Mucosa of stomach (tissue), 1 donor: ENCODE data around the gene ADK.
"Not testable (repeated sequence)": the region's sequence is repeated elsewhere in the genome, so short reads cannot be mapped to it uniquely, and the experiment has no call there.

Experiments used
- H3K27me3 ChIP-seq: one replicate; pipeline ENCODE4 v1.7.0; 2013; ENCODE audit warnings: mild to moderate bottlenecking, low read length; ENCODE audit not compliant: control insufficient read depth, insufficient read depth
- H3K36me3 ChIP-seq: one replicate; pipeline ENCODE4 v1.7.0; 2013; ENCODE audit warnings: low read length; ENCODE audit not compliant: control insufficient read depth, insufficient read depth
- H3K4me1 ChIP-seq: one replicate; pipeline ENCODE4 v1.7.0; 2013; ENCODE audit warnings: mild to moderate bottlenecking, low read length; ENCODE audit not compliant: control insufficient read depth, insufficient read depth
- H3K4me3 ChIP-seq: one replicate; pipeline ENCODE4 v1.7.0; 2013; ENCODE audit warnings: low read length
- H3K9ac ChIP-seq: one replicate; pipeline ENCODE4 v1.7.0; 2013; ENCODE audit warnings: mild to moderate bottlenecking, low read length, moderate library complexity
- H3K9me3 ChIP-seq: one replicate; pipeline ENCODE4 v1.7.0; 2013; ENCODE audit warnings: mild to moderate bottlenecking, low read length, moderate library complexity; ENCODE audit not compliant: control insufficient read depth
- donor health status: Pancreatic carcinoma.

ADK gene

DNA sequence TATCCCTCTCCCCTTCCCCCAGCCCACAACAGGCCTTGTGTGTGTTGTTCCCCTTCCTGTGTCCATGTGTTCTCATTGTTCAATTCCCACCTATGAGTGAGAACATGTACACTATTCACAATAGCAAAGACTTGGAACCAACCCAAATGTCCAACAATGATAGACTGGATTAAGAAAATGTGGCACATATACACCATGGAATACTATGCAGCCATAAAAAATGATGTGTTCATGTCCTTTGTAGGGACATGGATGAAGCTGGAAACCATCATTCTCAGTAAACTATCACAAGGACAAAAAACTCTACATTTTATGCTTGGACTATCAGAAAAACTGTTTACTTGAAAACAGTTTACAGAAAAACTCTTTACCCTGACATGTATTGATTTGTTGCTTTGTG, 347.6 kb downstream of the ADK start:
- not testable (repeated sequence) for H3K4me1 ChIP-seq, H3K9me3 ChIP-seq, H3K36me3 ChIP-seq, H3K4me3 ChIP-seq, H3K27me3 ChIP-seq, H3K9ac ChIP-seq

DNA sequence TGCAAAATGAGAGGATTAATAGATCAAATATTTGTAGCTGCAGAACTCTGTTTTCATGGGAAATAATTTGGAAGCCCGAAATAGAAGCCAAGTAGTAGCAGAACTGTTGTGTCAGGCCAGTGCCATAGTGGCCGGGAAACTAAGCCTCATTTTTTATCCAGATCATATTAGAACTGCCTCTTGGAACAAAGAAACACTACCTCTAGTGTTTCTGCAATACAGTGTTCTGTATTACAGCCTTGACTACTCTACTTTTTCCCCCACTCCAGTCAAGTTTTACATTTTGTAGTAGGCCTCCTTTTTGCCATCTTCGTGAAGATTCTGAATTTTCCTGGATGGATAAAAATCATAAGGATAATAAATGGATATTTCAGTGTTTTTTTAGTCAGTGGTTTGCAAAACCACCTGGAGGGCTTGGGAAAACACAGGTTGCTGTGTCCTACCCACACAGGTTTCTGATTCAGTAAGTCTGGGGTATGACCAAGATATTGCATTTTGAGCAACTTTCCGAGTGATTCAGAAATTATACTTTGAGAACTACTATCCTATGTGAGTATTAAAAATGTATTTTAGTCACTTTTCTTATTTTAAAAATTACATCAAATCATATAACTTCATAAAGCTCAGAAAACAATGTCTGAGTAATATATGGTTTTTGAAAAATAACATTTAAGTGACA, 349.1 kb downstream of the ADK start:
- H3K4me3 ChIP-seq, result no peak overlapping the region
- no peaks in the 10 kb centered on the region for H3K36me3 ChIP-seq
- no peaks in the 10 kb centered on the region for H3K27me3 ChIP-seq
- H3K9me3 ChIP-seq, result no peaks in the 10 kb centered on the region
- H3K4me1 ChIP-seq, result peaks cover 7% of the 10 kb centered on the region
- H3K9ac ChIP-seq, result no peak overlapping the region

DNA sequence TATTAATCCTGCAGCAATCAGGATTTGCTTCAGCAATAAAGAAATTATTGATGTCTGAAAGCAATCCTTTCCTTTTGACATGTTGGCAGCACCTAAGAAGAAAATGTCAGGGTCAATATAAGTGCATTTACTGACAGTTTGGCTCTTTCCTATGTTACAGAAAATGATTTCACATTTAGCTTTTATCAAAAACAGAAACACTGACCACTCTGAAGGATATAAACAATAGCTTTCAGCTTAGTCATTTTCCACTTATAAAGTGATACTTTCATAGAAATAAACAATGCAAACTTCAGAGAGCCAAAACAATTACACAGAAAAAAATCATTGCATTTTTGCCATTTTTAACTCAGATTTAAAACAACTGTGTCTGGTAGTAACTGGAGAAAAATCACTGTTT, 349.8 kb downstream of the ADK start:
- H3K27me3 ChIP-seq, result no peaks in the 10 kb centered on the region
- no peak overlapping the region for H3K4me3 ChIP-seq
- H3K4me1 ChIP-seq, result peaks cover 7% of the 10 kb centered on the region
- no peaks in the 10 kb centered on the region for H3K9me3 ChIP-seq
- H3K9ac ChIP-seq, result no peak overlapping the region
- H3K36me3 ChIP-seq, result no peaks in the 10 kb centered on the region

DNA sequence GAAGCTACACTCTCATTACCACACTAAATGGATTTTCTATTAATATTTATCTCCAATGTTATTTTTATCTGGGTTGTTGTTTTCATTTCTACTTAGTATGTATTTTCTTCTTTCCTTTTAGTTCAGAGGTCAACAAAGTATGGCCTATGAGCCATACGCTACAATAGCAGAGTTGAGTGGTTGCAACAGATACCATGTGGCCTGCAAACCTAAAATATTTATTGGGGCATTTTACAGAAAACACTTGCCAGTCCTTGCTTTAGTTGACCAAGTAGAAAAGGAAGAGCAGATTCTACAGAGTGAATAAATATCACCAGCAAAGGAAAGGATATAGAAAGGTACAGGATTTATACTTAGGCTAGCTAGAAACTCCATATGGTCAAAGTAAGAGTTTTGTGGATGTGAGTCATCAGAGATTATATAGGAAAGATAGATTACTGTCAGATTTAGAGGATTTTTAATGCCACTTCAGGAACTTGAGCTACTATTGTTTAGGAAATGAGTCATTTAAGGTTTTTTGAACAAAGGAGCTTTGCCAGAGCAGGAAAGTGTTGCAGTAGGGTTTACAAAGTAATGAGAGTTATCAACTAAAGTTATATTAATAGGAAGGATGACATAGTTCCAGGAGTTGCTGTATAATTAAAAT, 352.1 kb downstream of the ADK start:
- Histone ChIP-seq H3K9ac (no peak overlapping the region), H3K36me3 (no peaks in the 10 kb centered on the region), H3K9me3 (no peaks in the 10 kb centered on the region), H3K4me1 (peaks cover 7% of the 10 kb centered on the region), H3K4me3 (no peak overlapping the region), H3K27me3 (no peaks in the 10 kb centered on the region)

DNA sequence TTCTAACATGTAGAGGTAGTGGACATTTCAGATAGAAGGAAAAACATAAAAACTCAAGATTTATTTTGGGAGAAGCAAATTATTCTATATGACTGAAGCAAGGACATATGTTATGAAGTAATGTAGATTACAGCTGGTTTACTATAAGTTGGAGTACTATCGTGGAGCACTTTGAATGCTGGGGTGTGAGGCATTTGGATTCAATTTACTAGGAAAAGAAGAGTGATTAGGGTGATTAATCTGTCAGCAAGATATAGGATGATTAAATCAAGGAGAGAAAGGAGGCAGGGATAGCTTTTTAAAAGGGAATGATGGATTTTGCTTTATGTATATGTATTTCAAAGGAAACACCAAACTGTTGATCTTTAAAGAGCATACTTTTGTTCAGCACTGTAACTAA, 356.9 kb downstream of the ADK start:
- Histone ChIP-seq H3K4me1 (peaks cover 7% of the 10 kb centered on the region), H3K9me3 (no peaks in the 10 kb centered on the region), H3K4me3 (no peak overlapping the region), H3K9ac (no peak overlapping the region), H3K27me3 (no peaks in the 10 kb centered on the region), H3K36me3 (no peaks in the 10 kb centered on the region)

GRCh38 chr10:74510594-74510993, 359.6 kb downstream of the ADK start:
- no peaks in the 10 kb centered on the region for H3K9me3 ChIP-seq
- no peaks in the 10 kb centered on the region for H3K27me3 ChIP-seq
- no peak overlapping the region for H3K9ac ChIP-seq
- H3K4me3 ChIP-seq, result no peak overlapping the region
- no peaks in the 10 kb centered on the region for H3K4me1 ChIP-seq
- no peaks in the 10 kb centered on the region for H3K36me3 ChIP-seq

GRCh38 chr10:74511051-74511450, 360.0 kb downstream of the ADK start:
- Histone ChIP-seq H3K9me3 (no peaks in the 10 kb centered on the region), H3K27me3 (no peaks in the 10 kb centered on the region)

GRCh38 chr10:74514322-74514721, 363.3 kb downstream of the ADK start:
- Histone ChIP-seq H3K27me3 (no peaks in the 10 kb centered on the region), H3K4me1 (no peaks in the 10 kb centered on the region), H3K36me3 (no peaks in the 10 kb centered on the region), H3K9me3 (no peaks in the 10 kb centered on the region), H3K9ac (no peak overlapping the region), H3K4me3 (no peak overlapping the region)

More at GRCh38 chr10:74511051-74511450, 360.0 kb downstream of the ADK start:
- H3K9ac ChIP-seq, result no peak overlapping the region
- H3K4me3 ChIP-seq, result no peak overlapping the region
- H3K4me1 ChIP-seq, result no peaks in the 10 kb centered on the region
- no peaks in the 10 kb centered on the region for H3K36me3 ChIP-seq

- Histone ChIP-seq H3K9ac (no peak overlapping the region), H3K27me3 (no peaks in the 10 kb centered on the region), H3K36me3 (no peaks in the 10 kb centered on the region), H3K4me1 (no peaks in the 10 kb centered on the region), H3K4me3 (no peak overlapping the region), H3K9me3 (no peaks in the 10 kb centered on the region)
Observed at GRCh38 chr10:74518061-74518460, 367.0 kb downstream of the ADK start.

DNA sequence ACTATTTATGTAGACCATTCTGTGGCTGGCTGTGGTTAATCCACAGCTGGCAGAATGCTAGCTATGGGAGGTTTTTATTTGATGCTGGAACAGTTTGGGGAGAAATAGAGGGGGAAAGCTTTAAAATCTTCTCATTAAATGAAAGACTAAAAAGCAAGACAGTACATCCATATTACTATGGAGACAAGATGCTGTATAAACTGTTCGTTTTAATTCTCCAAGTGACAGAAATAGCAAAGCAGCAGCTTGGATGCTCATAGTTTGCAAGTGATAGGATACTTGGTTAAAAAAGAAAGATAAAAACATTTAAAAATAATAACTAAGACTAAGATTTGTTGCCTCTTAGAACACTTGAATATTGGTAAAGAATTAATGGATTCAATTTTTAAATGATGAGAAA, 370.5 kb downstream of the ADK start:
- Histone ChIP-seq H3K36me3 (no peaks in the 10 kb centered on the region), H3K9ac (no peak overlapping the region), H3K27me3 (no peaks in the 10 kb centered on the region), H3K4me3 (no peak overlapping the region), H3K9me3 (no peaks in the 10 kb centered on the region), H3K4me1 (no peaks in the 10 kb centered on the region)

- no peaks in the 10 kb centered on the region for H3K4me1 ChIP-seq
- no peaks in the 10 kb centered on the region for H3K27me3 ChIP-seq
- H3K9me3 ChIP-seq, result no peaks in the 10 kb centered on the region
- H3K36me3 ChIP-seq, result no peaks in the 10 kb centered on the region
- no peak overlapping the region for H3K9ac ChIP-seq
- no peak overlapping the region for H3K4me3 ChIP-seq
Observed at GRCh38 chr10:74523199-74523598, 372.2 kb downstream of the ADK start.

DNA sequence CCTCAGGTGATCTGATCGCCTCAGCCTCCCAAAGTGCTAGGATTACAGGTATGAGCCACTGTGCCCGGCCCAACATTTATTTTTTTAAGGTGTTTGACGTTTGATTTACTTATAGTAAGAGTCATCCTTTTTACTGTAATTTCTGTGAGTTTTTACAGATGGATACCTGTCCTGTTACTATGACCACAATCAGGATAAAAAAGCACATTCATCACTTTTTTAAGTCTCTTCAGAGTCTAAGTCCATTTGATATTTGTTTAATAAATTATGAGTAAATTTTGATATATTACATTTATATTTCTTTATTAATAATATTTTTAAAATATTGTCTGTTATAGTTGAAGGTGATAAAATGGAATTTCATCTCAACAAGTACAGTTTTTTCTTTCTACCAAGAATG, 374.9 kb downstream of the ADK start:
- H3K9ac ChIP-seq, result no peak overlapping the region
- no peak overlapping the region for H3K4me3 ChIP-seq
- no peaks in the 10 kb centered on the region for H3K9me3 ChIP-seq
- no peaks in the 10 kb centered on the region for H3K36me3 ChIP-seq
- H3K27me3 ChIP-seq, result no peaks in the 10 kb centered on the region
- peaks cover 7% of the 10 kb centered on the region for H3K4me1 ChIP-seq

DNA sequence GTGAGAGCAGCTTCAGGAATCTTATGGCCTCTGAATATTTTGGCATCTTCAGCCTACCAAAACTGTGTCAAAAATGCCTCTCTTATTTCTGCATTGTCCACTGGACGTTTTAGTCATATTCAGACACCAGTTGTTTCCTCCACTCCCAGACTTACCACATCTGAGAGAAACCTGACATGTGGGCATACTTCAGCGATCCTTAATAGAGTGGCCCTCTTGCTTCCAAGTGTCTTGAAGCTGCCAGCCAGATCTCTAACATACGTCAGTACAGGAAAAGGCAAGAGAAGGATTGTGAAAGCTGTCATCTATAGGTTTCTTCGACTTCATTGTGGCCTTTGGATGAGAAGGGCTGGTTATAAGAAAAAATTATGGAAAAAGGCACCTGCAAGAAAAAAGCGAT, 376.6 kb downstream of the ADK start:
- not testable (repeated sequence) for H3K4me3 ChIP-seq, H3K9me3 ChIP-seq, H3K4me1 ChIP-seq, H3K27me3 ChIP-seq, H3K9ac ChIP-seq, H3K36me3 ChIP-seq
